ENCODE measurements around the gene ZNF678. TPM values are rescaled to one million over a fixed set of nuclear protein-coding genes. Genes with fewer than 3 reads are reported as not detected.
A peak's percentile ranks its signal among the peaks of the same experiment; 100 is the strongest.

ZNF678 gene
- total RNA-seq, 2 experiments from 2014 or later: 2.8 to 2.9 TPM

- Mint-ChIP-seq H3K27ac (no peak overlapping the region), H3K4me3 (peak overlapping the region; percentile 76), H3K4me1 (ENCODE audit: low read depth) (peaks cover 6% of the 10 kb centered on the region), H3K9me3 (no peaks in the 10 kb centered on the region), H3K36me3 (ENCODE audit: low read depth) (no peaks in the 10 kb centered on the region), H3K27me3 (no peaks in the 10 kb centered on the region)
- H3K4me3 ChIP-seq (ENCODE audit: low read length): no peak overlapping the region
- no peak for TF ChIP-seq CTCF (IDR thresholded peaks at IDR 0.05)
- peaks cover 19% of the 10 kb centered on the region for H3K4me1 ChIP-seq (ENCODE audit: insufficient read depth, low read length)
- DNase-seq (no peak), ATAC-seq (ENCODE audit: poor library complexity) (no peak)
- ChIA-PET CTCF (no interaction called here), POLR2A (no interaction called here)
- H3K27ac ChIP-seq (ENCODE audit: low read depth in 1 of 2, low read length in 2 of 2): no peak overlapping the region
- no peaks in the 10 kb centered on the region for H3K9me3 ChIP-seq (ENCODE audit: control insufficient read depth in 1 of 2, insufficient read depth in 1 of 2, low read length in 2 of 2)
- no peaks in the 10 kb centered on the region for H3K27me3 ChIP-seq (ENCODE audit: control insufficient read depth in 1 of 2, insufficient read depth in 2 of 2, low read length in 2 of 2)
- H3K36me3 ChIP-seq (ENCODE audit: insufficient read depth, low read length): no peaks in the 10 kb centered on the region
- intact Hi-C loops (cut with DNase I, micrococcal nuclease): loop anchor here in 1 of 2 experiments (5.0 to 10.0 kb wide), 4 partner anchors 191 to 914 kb away; partner anchors contain the start of gene WNT9A
Observed at GRCh38 chr1:227541129-227541528, 22.2 kb upstream of the ZNF678 start.

- Mint-ChIP-seq H3K4me1 (ENCODE audit: low read depth) (peaks cover 6% of the 10 kb centered on the region), H3K27me3 (no peaks in the 10 kb centered on the region), H3K36me3 (ENCODE audit: low read depth) (no peaks in the 10 kb centered on the region), H3K9me3 (no peaks in the 10 kb centered on the region), H3K4me3 (peak overlapping the region; percentile 76), H3K27ac (no peak overlapping the region)
- CTCF ChIA-PET: no interaction called here
- Histone ChIP-seq H3K4me1 (ENCODE audit: insufficient read depth, low read length) (peaks cover 19% of the 10 kb centered on the region), H3K27me3 (ENCODE audit: control insufficient read depth in 1 of 2, insufficient read depth in 2 of 2, low read length in 2 of 2) (no peaks in the 10 kb centered on the region), H3K4me3 (ENCODE audit: low read length) (peak overlapping the region; percentile 41), H3K27ac (ENCODE audit: low read depth in 1 of 2, low read length in 2 of 2) (no peak overlapping the region), H3K36me3 (ENCODE audit: insufficient read depth, low read length) (no peaks in the 10 kb centered on the region), H3K9me3 (ENCODE audit: control insufficient read depth in 1 of 2, insufficient read depth in 1 of 2, low read length in 2 of 2) (no peaks in the 10 kb centered on the region)
- POLR2A ChIA-PET: interaction anchor here (1.3 to 1.4 kb wide), 2 partner anchors 22 to 193 kb away, joined by 4 to 9 read pairs; partner anchors contain the start of genes JMJD4, SNAP47 and ZNF678
- no peak for TF ChIP-seq CTCF (IDR thresholded peaks at IDR 0.05)
- ATAC-seq (ENCODE audit: poor library complexity) (no peak), DNase-seq (peak in 1 of 14 experiments; percentile 31)
- intact Hi-C loops (cut with DNase I, micrococcal nuclease): loop anchor here (2.0 to 10.0 kb wide), 6 partner anchors 21 to 914 kb away; partner anchors contain the start of genes WNT9A (in 1 of the 2) and ZNF678 (in 1 of the 2)
Observed at GRCh38 chr1:227541796-227542152, 21.6 kb upstream of the ZNF678 start.

GRCh38 chr1:227542153-227543120 lies 20.9 kb upstream of the ZNF678 start:
- H3K27ac Mint-ChIP-seq: peak overlapping the region; percentile 63
- intact Hi-C loops (cut with DNase I, micrococcal nuclease): loop anchor here (2.0 to 10.0 kb wide), 6 partner anchors 20 to 915 kb away; partner anchors contain the start of genes WNT9A (in 1 of the 2) and ZNF678 (in 1 of the 2)

More at GRCh38 chr1:227542153-227543120, 20.9 kb upstream of the ZNF678 start:
- TF ChIP-seq CTCF (IDR thresholded peaks at IDR 0.05): peak; percentile 99
- H3K27me3 Mint-ChIP-seq: no peaks in the 10 kb centered on the region
- Histone ChIP-seq H3K36me3 (ENCODE audit: insufficient read depth, low read length) (no peaks in the 10 kb centered on the region), H3K9me3 (ENCODE audit: control insufficient read depth in 1 of 2, insufficient read depth in 1 of 2, low read length in 2 of 2) (no peaks in the 10 kb centered on the region), H3K4me3 (ENCODE audit: low read length) (peak overlapping the region; percentile 41), H3K27me3 (ENCODE audit: control insufficient read depth in 1 of 2, insufficient read depth in 2 of 2, low read length in 2 of 2) (no peaks in the 10 kb centered on the region), H3K4me1 (ENCODE audit: insufficient read depth, low read length) (peaks cover 19% of the 10 kb centered on the region), H3K27ac (ENCODE audit: low read depth in 1 of 2, low read length in 2 of 2) (peak overlapping the region in 1 of 2 donors; percentile 40)
- POLR2A ChIA-PET: interaction anchor here (0.6 to 1.4 kb wide), 3 partner anchors 21 to 540 kb away, joined by 3 to 9 read pairs (median 4); partner anchors contain the start of genes ARF1, JMJD4, SNAP47 and ZNF678
- peak overlapping the region; percentile 86 for H3K4me3 Mint-ChIP-seq
- DNase-seq (peak; percentile 82 to 93 (median 88)), ATAC-seq (ENCODE audit: poor library complexity) (peak; percentile 98)
- H3K4me1 Mint-ChIP-seq (ENCODE audit: low read depth): peaks cover 6% of the 10 kb centered on the region
- CTCF ChIA-PET: interaction anchor here (0.6 to 0.9 kb wide), 12 partner anchors 10 to 595 kb away, joined by 3 to 11 read pairs (median 3); partner anchors contain the start of genes ARF1 and ZNF678
- H3K36me3 Mint-ChIP-seq (ENCODE audit: low read depth): no peaks in the 10 kb centered on the region
- H3K9me3 Mint-ChIP-seq: no peaks in the 10 kb centered on the region
